ENCODE measurements around the gene DDAH2.

The DDAH2 gene

DNA sequence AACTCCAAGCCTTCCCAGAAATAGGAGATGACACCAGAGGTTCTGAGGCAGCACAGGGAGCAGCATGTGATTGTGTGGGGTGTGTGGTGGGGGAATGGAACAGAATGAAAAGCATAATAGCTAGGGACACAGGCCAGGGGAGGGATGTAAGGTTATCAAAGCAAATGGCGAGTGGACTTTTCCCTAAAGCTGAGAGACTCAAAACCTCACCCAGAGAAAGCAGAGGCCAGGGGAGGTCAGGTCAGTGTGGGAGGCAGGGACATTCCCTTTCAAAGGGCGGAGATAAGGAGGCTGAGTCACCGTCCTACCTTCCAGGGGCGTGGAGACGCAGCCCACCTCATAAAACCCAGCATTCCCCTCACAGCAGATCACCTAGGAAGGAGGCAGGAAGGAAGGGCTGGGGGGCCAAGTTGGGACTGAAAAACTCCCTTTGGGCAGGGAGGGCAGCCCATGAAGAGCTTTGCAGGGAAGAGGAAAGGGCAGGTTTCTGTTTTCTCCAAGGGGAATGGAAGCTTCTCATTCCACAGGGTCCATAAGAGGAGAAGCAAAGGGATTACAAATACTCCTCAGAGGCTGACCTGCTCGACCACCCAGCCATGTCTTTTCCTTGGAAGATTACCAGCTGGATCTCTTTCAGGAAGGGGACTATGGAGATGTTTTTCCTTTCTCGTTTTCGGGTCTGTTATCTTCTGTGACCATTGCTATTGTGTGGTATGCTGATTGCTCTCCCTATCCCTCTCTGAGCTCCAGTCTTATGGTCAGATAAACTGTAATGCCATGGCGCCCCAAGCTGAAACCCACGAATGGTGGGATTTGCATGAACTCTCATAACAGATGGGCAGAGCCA lies 38.6 kb downstream of the DDAH2 start:
- DNase-seq (ENCODE audit: low spot score) = peak; percentile 19

DNA sequence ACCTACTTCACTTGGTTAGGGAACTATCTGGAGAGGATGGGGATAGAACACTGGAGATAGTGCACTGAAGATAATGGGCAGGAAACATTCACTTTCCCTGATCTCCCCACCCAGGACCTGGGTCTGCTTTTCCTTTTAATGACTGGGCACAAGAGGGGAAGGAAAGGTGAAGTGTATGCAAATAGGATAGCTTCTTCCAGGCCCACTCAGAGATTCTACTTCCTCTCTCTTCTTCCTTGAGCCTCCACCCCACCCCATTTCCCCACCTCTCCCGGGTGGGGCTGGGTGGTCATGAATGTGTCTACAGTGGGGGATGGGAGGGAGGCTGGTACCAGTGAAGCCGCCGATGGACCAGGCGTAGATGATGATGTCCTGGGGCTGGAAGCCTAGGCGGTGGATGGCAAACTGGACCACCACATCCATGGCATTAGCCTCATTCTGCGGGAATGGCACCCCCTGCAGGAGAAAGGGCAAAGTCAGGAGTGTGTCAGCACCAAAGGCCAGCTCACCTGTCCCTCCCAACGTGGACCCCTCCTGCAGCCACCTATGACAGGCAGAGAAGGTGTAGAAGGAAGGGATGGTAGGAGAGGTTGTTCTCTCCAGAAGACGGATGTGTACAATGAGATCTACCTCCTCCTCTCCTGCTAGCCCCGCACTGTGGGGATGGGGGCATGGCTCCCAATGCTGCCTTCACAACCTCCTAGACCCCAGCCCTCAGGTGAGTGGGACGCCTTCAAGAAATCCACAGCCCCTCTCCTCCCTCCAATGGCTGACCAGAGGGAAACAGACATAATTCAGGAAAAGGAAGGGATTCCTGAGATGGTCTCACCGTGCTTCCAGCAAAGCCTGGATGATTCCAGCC lies 39.6 kb downstream of the DDAH2 start:
- no peak for DNase-seq (ENCODE audit: low spot score)

DNA sequence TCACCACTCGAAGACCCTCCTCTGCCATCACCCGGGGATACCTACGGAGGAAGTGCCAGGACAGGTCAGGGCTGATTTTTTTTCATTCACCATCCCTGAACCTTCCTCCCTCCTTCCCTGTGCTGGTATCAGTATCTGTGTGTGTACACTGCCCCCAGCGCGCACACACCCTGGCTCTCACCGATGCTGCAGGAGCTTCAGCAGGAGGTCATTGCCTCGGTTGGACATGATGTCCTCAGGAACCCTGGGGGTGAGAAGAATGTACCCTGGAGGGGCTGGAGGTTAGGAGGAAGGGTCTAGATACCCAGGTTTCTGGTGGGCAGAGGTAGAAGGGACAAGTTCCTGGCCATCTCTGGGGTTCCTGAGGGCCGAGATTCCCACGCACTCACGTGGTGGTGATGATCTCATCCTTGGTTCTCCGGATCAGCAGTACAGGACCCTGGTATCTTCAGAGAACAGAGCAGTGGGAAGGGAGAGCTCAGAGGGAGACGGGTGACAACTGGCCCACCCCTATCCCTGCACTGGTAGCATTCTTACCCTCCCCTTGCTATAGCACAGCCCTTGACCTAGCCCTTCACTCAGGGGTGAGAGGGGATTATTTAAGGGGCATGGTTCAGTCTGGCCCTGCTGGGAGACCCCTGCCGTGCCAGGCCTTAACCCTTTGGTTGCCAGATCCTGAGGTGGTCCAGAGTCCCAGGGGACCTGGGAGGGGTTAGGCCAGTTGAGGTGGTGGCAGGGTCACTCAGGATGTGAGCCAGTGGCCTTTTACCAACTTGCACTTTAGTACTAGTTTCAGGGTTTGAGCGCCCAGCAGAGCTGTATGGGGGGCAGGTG lies 41.0 kb downstream of the DDAH2 start:
- no peak for DNase-seq (ENCODE audit: low spot score)

DNA sequence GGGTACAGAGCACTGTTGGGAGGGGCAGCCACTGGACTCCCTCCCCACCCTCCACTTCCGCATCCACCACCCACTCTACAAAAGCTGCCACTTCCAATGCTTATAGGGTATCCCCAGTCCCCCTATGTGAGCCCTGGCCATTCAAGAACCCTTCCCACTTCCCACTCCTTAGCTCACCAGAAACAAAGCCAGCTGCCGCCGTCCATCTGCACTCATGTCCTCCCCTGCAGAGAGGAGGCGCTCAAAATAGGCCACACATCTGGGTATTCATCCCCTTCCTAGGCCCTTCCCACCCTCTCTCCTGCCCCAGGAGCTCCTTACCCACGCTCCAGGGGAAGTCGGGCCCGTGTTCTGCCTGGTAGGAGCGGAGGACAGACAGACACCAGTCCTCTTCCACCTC lies 41.8 kb downstream of the DDAH2 start:
- no peak for DNase-seq (ENCODE audit: low spot score)

DNA sequence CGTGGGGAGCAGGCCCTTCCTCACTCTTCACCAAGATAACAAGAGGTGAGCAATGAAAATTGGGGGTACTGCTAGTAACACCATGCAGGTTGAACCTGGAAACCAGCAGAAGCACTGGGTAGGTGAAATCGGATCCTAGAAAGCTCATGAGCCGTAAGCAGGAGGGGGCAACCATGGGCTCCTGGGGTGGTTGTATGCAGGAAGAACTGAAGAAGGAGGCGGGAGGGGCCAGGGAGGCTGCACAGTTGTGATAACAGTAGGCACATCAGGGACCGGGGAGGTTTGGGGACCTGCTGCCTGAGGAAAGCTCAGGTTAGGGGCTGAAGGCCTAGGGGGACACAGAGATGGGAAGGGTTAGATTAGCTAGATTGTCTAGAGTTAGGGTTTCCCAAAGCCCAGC lies 42.6 kb downstream of the DDAH2 start:
- no peak for DNase-seq (ENCODE audit: low spot score)

DNA sequence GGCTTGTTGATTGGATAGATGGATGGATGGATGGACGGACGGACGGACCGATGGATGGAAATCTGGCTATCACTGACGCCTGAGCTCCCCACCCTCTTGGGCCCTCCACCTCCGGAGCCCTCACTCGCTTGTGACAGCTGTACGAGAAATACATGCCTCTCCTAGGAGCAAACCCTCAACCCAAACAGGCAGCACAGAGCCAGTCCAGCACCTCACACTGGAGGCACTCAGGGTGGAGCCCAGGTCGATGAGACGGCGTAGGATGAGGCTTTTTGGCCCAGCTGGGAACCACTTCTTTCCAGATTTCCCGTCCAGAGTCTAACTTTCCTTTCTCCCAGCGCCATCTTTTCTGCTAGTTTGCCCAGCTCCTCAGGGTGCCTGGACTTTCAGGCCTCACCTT lies 45.5 kb downstream of the DDAH2 start:
- no peak for DNase-seq (ENCODE audit: low spot score)

DNA sequence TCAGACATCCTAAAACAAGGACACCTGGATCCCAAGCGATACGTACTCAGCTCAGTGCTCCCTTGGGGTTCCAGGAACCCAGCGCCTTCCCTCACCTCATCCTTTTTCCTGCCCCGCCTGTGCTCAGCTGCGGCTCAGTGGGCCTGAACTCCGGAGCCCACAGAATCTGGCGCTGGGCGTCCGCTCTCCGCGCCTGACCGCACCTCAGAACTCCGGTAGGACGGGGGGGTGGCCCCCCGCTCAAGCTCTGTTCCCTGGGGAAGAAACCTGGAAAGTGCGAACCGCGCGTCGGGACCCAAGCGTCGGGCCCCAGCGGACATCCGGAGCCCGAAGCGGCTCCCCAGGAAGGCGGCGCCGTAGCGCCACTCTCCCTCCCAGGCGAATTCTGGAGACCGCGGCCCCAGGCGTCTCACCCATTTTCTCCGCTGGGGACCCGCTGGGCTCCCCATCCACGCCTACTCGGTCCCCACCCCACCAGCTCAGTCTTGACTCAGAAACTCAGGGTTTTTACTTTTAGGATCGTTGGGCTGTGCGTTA lies 47.9 kb downstream of the DDAH2 start:
- DNase-seq (ENCODE audit: low spot score) = no peak

DNA sequence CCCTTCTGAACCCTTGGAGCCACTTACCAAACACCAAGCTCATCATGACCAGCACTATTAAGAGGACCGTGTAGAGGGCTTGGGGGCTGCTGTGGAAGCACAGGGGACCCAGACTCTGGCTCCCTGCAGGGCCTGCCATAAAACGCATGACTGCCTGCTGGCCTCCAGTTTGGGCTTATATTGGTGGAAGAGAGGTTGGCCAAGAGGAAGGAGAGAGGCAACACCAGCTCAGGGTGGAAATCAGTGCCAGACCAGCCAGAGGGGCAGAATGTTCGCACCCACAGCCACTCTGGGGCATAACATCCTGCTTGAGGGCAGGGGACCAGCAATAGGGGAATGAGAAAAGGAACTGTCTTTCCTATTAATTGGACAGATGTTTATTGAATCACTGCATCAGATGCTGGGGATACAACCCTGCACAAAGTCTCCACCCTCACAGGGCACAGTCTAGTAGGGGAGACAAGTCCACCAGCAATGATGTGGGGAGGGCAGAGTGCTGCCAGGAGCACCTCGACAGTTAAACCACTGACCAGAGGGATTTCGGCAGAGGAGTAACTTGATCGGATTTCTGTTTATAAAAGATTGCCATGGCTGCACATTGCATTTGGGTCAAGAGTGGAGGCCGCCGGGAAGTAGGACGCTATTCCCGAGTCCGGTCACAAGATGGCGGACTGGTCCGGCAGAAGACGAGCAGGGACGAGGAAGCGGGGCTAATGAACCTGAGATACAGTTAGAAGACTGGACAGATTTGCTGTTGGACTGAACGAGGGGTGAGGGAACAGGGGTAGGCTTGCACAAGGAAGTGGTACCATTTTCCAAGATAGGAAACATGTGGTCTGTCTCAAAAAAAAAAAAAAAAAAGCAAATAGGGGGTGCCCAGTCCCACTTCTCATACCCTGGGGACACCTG lies 48.6 kb downstream of the DDAH2 start, which contains the start of gene LY6G5C:
TSS of gene LY6G5C (minus strand) at position 842 of the 909 bp plus-strand sequence. CDS start at position 148, 694 bp downstream.
- DNase-seq (ENCODE audit: low spot score) = peak; percentile 63

DNA sequence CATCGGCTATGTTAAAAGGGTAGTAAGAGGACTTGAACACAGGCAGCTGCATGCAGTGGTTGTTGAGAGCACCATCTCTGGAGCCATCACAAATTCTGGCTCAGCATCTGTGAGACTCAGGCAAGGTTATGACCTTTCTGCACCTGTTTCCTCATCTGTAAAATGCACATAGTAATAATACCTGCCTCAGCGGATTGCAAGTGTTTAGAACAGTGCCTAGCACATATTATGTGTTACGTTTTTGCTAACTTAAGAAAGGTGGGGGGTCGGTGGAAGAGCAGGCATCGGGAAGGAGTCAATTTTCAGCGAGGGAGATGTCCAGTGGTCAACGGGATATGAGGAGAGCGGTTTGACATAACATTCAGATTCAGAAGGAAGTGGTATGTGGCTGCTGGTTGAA lies 51.1 kb downstream of the DDAH2 start:
- DNase-seq (ENCODE audit: low spot score) = no peak

Measured in globus pallidus (tissue), 1 donor.